Measurements from ENCODE around the gene BICRA.

DNA sequence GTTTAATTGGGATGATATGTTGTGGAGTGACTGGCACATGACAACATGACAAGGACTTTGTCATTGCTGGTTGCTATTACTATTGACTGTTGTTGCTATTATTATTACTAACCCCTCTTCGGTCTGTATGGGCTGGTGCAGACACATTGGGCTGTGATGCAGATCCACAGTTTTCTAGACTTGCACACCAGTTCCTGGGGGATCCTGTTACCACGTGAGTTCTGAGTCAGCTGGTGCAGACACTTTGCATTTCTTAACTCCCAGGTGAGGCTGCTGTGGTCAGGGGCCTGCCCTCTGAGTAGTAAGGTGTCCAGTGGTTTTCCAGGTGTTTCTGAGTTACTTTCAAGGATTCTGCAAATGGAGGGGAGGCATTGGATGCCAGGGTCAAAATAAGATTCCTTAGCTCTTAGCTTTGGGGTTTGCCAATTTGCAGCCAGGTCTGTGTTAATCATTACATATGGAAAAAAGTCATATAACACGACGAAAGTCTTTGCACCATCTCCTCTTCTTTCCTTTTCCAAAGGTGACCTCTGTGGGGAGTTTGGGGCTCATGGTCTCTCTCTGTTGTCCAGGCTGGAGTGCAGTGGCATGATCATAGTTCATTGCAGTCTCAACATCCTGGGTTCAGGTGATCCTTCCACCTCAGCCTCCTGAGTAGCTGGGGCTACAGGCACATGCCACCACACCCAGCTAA is 19.3 kb downstream of the BICRA start:
- TF ChIP-seq POLR2A (IDR thresholded peaks at IDR 0.05) (no peak), CTCF (IDR thresholded peaks at IDR 0.05) (no peak)

Data from adrenal gland (tissue), 5 donors.